Activated CD4-positive, CD25-positive, alpha-beta regulatory T cell treated with anti-CD3 and anti-CD28 coated beads, Interleukin-2, amount 50 U/mL, for 24 hours (primary cell): ENCODE data around the gene ADCY4.
A peak's percentile ranks its signal among the peaks of the same experiment; 100 is the strongest.

Experiments used
- ATAC-seq, 2 donors: fragments of 150-1000 bp; cut with Tn5 transposase; one replicate each; pipeline ENCODE4 v1.10.0; 2021; ENCODE audit warnings: mild to moderate bottlenecking in 1 of 2, moderate library complexity in 1 of 2

ADCY4 gene

DNA sequence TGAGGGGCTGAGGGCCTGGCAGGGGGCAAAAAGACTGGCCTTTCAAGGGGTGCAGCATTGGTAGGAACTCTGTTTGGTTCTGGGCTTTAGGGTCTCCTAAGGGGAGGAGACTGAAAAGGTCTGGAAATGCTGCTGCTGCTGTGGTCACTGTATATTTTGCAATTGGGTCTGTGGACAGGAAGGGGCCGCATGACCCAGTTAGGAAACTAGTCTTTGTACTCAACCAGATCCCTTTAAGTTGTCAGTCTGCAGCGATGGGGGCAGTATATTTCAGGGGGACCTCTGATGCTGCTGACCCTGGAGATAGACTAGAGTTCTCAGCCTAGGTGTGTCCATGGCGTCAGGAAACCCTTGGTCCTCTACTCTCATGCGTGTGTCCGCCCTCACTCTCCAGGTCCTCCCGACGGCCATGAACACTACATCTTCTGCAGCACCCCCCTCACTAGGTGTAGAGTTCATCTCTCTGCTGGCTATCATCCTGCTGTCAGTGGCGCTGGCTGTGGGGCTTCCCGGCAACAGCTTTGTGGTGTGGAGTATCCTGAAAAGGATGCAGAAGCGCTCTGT lies 19.5 kb downstream of the ADCY4 start:
- no peak for ATAC-seq

DNA sequence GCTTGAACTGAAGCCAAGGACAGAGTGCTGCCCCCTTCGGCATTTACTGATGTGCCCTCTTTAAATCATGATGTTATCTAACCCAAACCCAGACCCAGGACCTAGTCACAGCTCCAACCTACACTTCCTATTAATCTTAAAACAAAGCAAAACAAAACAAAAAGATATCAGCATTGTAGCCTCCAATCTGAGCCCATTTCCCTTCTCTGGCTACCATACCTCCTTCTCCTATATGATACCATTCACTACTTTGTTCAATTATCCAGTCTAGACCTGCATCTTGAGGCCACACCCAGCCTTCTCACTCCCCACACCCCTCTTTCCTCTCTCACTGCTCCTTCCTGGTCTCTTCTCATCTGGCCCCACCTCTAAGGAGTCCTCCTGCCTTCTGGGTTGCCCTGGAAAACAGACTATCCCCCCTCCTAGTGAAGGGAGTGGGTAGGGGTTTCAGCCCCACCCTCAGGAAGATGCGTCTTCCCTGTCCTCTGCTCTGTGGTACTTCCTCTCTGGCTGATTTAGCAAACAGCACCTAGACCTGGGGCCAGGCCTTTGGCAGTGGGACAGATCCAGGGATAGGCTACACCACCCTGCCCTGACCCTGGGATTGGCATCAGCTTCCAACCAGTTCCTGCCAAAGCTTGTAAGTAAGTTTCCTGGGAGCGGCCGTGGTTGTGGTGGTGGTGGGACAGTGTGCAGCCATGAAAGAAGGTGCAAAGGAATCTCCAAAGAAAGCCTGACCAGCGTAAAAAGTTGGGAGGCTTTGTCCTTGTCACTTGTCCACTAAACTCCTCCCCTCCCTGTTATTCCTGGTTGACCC lies 20.3 kb downstream of the ADCY4 start:
- ATAC-seq, result no peak

GRCh38 chr14:24313913-24314312 lies 21.0 kb downstream of the ADCY4 start:
- no peak for ATAC-seq

DNA sequence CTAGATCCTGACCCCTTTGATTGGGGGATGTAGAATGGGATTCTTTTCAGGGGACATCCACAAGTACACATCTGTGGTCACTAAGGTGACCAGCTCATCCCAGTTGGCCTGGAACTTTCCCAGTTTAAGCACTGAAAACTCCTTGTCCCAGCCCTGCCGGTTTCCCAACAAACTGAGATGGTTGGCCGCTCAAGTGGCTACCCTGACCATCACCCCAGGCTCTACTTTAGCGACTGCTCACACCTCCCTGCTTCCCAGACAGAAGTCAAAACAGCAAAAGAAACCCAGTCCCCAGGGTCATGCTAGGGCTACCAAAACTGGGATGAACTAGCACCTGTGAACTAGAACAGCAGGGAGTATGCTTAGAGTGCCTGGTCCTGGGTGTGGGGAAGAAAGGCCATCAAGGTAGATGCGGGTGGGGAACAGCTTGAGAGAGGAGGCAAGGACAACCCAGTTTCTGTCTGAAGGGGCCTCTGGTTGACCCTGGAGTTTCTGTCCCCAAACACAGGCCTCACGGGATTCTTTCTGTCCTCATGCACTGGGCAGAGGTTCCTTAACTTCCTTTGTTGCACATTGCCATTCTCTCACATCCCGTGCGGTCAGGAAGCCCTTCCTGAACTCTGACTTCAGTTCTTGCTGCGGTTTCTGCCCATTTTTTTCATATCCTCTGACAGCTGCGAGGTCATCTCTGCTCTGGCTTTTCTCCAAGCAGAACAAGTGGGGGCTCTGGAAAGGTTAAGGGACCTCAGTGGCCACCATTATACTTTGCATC lies 21.9 kb downstream of the ADCY4 start:
- no peak for ATAC-seq

- ATAC-seq, result no peak
Measured at GRCh38 chr14:24311837-24312615, 22.8 kb downstream of the ADCY4 start.

- ATAC-seq, result peak; percentile 86 to 88
Measured at GRCh38 chr14:24310646-24311604, 23.9 kb downstream of the ADCY4 start, which contains the start of gene LTB4R. TSS of gene LTB4R (plus strand) at chr14:24311502. CDS start at chr14:24315652, 4,150 bp downstream.

GRCh38 chr14:24310265-24310645 lies 24.6 kb downstream of the ADCY4 start:
- no peak for ATAC-seq

- no peak for ATAC-seq
Measured at GRCh38 chr14:24309538-24310264, 25.2 kb downstream of the ADCY4 start, which contains the start of gene LTB4R2. TSS of gene LTB4R2 (plus strand) at chr14:24310140. CDS start at chr14:24310665, 525 bp downstream.

DNA sequence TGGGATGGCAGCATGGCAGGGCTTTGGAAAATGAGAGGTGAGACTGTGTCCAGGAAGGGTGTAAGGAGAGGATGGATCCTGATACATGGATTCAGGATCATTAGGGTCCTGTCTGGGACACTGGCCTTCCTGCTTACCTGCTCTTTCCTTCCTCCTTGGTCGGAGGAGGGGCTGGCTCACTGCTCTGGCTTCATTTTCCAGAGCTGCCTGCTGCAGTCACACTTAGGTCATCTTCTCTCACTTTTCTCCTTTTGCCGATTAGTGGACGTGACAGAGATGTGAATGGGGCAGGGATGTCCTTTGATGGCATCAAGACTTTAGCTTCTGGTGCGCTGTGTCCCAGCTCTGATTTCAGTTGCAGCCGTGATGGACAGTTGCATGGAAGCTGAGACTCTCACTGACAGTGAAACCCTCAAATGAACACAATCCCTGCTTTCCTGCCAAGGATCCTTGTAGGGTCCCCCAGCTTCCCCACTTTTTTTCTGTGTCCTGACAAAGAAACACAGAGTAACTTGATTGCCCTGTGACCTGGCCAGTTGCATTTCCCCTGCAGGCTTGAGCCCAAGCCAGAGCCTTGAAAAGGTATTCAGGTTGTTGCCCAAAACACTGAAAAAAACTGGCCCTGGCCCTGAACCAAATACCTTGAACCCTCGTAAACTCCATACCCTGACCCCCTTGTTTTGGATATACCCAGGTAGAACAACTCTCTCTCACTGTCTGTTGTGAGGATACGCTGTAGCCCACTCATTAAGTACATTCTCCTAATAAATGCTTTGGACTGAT lies 26.3 kb downstream of the ADCY4 start:
- no peak for ATAC-seq

DNA sequence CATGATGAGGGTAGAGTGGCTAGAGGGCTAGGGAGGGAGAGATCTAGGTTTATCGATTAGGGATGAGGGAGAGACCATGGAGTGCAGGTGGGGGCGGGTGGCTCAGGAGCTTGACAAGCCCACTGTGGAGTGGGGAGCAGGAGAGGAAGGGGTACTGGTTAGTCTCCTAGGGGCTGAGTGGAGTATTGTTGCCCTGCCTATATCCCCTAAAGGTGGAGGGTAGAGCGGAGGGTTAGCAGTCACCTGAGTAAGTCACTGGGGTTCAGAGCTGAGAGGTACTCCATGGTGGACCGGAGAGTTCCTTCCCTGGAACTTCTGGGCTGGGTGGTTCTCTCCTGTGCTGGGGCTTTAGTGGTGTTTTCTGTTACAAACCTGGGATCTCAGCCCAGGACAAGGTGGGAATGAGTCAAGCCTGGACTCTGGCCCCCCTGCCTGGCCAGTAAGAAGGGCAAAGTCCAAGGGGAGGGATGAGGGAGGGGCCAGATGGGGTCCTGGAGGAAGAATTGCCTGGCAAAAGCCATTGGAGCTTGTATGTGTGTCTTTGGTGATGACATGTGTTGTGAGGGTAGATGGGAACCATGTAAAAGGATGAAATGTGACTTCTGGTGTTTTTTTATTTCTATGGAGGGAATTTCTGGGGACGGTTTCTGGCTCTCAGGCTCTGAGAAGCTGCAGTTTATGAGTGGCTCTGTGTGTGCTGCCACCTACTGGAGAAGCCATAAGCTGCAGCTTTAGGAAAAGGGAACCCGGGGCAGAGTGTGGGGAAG lies 27.1 kb downstream of the ADCY4 start, which contains the start of gene CIDEB:
CIDEB (minus strand) TSS at position 403 of the 767 bp plus-strand sequence; CDS start at position 284, 119 bp downstream.
- peak in 1 of 2 donors; percentile 14 for ATAC-seq

DNA sequence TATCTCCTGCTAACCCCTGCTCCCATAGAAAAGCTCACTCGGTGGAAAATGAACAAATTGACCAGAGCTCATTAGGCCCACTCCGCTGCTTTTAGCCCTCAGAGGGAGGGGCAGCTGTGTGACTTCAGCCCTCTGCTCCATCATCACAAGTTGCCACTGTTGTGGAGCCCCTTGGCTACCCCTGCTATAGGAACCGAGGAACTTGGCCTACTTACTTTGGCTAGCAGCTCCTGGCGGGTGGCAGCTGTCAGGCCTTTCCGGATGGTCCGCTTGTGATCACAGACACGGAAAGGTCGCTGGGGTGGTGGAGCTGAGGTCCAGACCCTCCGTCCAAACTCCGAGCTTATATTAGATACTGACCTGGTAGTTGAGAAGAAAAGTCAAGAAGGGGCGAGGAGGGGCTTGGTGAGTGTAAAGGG lies 27.7 kb downstream of the ADCY4 start:
- ATAC-seq, result no peak

DNA sequence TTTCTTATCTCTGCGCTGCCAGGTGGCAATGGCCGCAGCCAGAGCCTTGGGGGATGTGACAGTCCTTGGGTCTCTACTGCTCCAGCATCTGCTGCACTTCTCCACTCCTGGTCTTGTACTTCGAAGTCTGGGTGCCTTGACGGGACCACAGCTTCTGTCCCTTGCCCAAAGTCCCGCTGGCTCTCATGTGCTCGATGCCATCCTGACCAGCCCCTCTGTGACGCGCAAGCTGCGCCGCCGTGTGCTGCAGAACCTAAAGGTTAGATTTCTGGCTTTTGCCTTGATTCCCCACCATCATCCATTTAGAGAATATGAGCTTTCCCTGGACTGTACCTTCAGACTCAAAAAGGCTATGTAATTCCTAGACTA lies 30.9 kb downstream of the ADCY4 start:
- ATAC-seq, result no peak

- no peak for ATAC-seq
Measured at GRCh38 chr14:24300326-24300980, 34.4 kb downstream of the ADCY4 start.

- peak; percentile 70 to 78 for ATAC-seq
Measured at GRCh38 chr14:24299255-24300191, 35.3 kb downstream of the ADCY4 start, which contains the start of the genes DHRS1 and NOP9. TSS of gene DHRS1 (minus strand) at chr14:24299780. CDS start at chr14:24299106, 674 bp downstream. TSS of gene NOP9 (plus strand) at chr14:24299850. CDS start at chr14:24299955, 105 bp downstream.

DNA sequence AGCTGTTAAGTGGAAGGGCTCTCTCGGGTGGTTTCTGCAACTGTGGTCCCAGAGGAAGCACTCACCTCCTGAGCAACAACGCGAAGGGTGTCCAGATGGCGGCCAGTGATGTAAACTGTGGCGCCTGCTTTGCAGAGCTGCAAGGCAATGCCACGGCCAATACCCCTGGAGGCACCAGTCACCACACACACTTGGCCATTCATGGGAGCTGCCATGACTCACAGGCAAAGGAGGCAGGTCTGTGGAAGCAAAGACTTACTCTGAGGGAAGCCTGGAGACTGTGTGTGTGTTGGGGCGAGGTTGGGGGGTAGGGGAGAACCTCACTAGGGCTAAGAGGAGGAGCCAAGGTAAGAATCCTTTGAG lies 36.0 kb downstream of the ADCY4 start:
- peak in 1 of 2 donors; percentile 1 for ATAC-seq

GRCh38 chr14:24297190-24297964 lies 37.5 kb downstream of the ADCY4 start:
- ATAC-seq, result peak in 1 of 2 donors; percentile 4
